HCT116 (cell line): Measurements from ENCODE around the gene RAB27A. TPM values are rescaled to one million over a fixed set of nuclear protein-coding genes. Genes with fewer than 3 reads are reported as not detected.

ENCODE experiments used
- ATAC-seq: fragments of 200-7000 bp; cut with Tn5 transposase; 2 replicates; pipeline ENCODE4 v1.9.1; 2020; ENCODE audit warnings: mild to moderate bottlenecking, moderate library complexity
- BruUV-seq: library from RNA; stranded (reverse); fragments of 400-500 nt; replicated peaks from 2 replicates; lab custom pipeline; 2021; lab: Mats Ljungman, UMichigan
- CTCF ChIA-PET: fragments of 300-600 bp; sonication (Branson Sonifier 250); formaldehyde crosslinking; loops from one replicate; lab custom pipeline; 2021; ENCODE audit warnings: antibody characterized with exemption; lab: Charles Lee
- POLR2A ChIA-PET: fragments of 300-600, 350-600 bp; sonication (Branson Sonifier 250); formaldehyde crosslinking; loops from one replicate; lab custom pipeline; 2021; ENCODE audit warnings: antibody characterized with exemption; lab: Charles Lee
- RAD21 ChIA-PET, 2 experiments: fragments of 300-600 bp; sonication (Branson Sonifier 250); formaldehyde crosslinking; loops; one replicate each; lab custom pipeline; 2023; ENCODE audit warnings: low total read pairs in 2 of 2; ENCODE audit not compliant: uncharacterized antibody in 2 of 2, unreplicated experiment in 2 of 2, low non-redundant PET in 1 of 2; lab: Charles Lee
- DNase-seq: peaks from one replicate; pipeline ENCODE4 v3.0.0-alpha.2; 2010; ENCODE audit warnings: low read depth, low spot score
- H2AFZ ChIP-seq: fragments of 200-600 bp; shearing (Covaris generic), sonication (generic); 2 replicates; pipeline ENCODE4 v1.6.1; 2017; ENCODE audit warnings: low read depth, mixed run types, mixed read lengths, antibody characterized with exemption, low read length; ENCODE audit not compliant: poor library complexity, severe bottlenecking
- H3K27ac ChIP-seq: 2 replicates; pipeline ENCODE4 v1.5.1; 2012; ENCODE audit warnings: low read depth, low read length
- H3K27me3 ChIP-seq: fragments of 200-600 bp; sonication (generic); 2 replicates; pipeline ENCODE4 v1.6.1; 2016; ENCODE audit warnings: mixed run types, low read length, mixed read lengths; ENCODE audit not compliant: insufficient read depth
- H3K36me3 ChIP-seq, 2 experiments: fragments of 200-500 bp in 1 of 2; fragments of 200-600 bp in 1 of 2; sonication (Bioruptor generic) in 1 of 2; sonication (generic) in 1 of 2; 2 replicates each; pipeline versions ENCODE4 v1.5.1 to v1.6.1; 2014 to 2016; ENCODE audit warnings: low read length in 2 of 2, inconsistent platforms in 1 of 2, mixed read lengths in 1 of 2, mixed run types in 1 of 2; ENCODE audit not compliant: insufficient read depth in 2 of 2, control insufficient read depth in 1 of 2
- H3K4me1 ChIP-seq, 2 experiments: fragments of 200-600 bp in 1 of 2; sonication (generic) in 1 of 2; 2 replicates each; pipeline versions ENCODE4 v1.5.1 to v1.6.1; 2012 to 2017; ENCODE audit warnings: low read length in 2 of 2, inconsistent platforms in 1 of 2, mild to moderate bottlenecking in 1 of 2, mixed read lengths in 1 of 2, mixed run types in 1 of 2, moderate library complexity in 1 of 2; ENCODE audit not compliant: insufficient read depth in 2 of 2, control insufficient read depth in 1 of 2
- H3K4me2 ChIP-seq: fragments of 200-600 bp; sonication (generic); 2 replicates; pipeline ENCODE4 v1.6.1; 2017; ENCODE audit warnings: mixed run types, low read length, mixed read lengths
- H3K4me3 ChIP-seq, 2 experiments: fragments of 200-600 bp in 1 of 2; sonication (generic) in 1 of 2; replicated peaks in 1 of 2; 2 replicates each; pipeline ENCODE4 v1.5.1; 2011 to 2016; ENCODE audit warnings: low read length in 2 of 2, control low read depth in 1 of 2, low read depth in 1 of 2, mild to moderate bottlenecking in 1 of 2, mixed read lengths in 1 of 2, mixed run types in 1 of 2
- H3K79me2 ChIP-seq: fragments of 200-600 bp; sonication (generic); 2 replicates; pipeline ENCODE4 v1.6.1; 2017; ENCODE audit warnings: mild to moderate bottlenecking, mixed run types, low read length, moderate library complexity, mixed read lengths; ENCODE audit not compliant: insufficient read depth
- H3K9ac ChIP-seq: fragments of 200-600 bp; sonication (generic); 2 replicates; pipeline ENCODE4 v1.6.1; 2016; ENCODE audit warnings: low read length, mixed read lengths
- H3K9me2 ChIP-seq: fragments of 200-600 bp; sonication (generic), shearing (Covaris generic); 2 replicates; pipeline ENCODE4 v1.6.1; 2017; ENCODE audit warnings: mixed run types, mild to moderate bottlenecking, moderate library complexity; ENCODE audit not compliant: insufficient read depth
- H3K9me3 ChIP-seq, 2 experiments: fragments of 200-500 bp in 1 of 2; fragments of 200-600 bp in 1 of 2; sonication (Bioruptor generic) in 1 of 2; sonication (generic) in 1 of 2; 2 replicates each; pipeline ENCODE4 v1.6.1; 2014 to 2017; ENCODE audit warnings: low read length in 2 of 2, mixed read lengths in 2 of 2, inconsistent platforms in 1 of 2, low read depth in 1 of 2, mild to moderate bottlenecking in 1 of 2, mixed run types in 1 of 2, moderate library complexity in 1 of 2; ENCODE audit not compliant: control insufficient read depth in 1 of 2, insufficient read depth in 1 of 2
- H4K20me1 ChIP-seq: fragments of 200-600 bp; sonication (generic), shearing (Covaris generic); 2 replicates; pipeline ENCODE4 v1.6.1; 2017; ENCODE audit warnings: mixed run types, mild to moderate bottlenecking, moderate library complexity; ENCODE audit not compliant: insufficient read depth
- CBX3 ChIP-seq: IDR thresholded peaks from 2 replicates; pipeline ENCODE4 v1.6.1; 2012; ENCODE audit warnings: low read depth
- CEBPB ChIP-seq: IDR thresholded peaks from 2 replicates; pipeline ENCODE4 v1.6.1; 2012; ENCODE audit warnings: low read depth
- CTCF ChIP-seq, 3 experiments: fragments of 200-600 bp in 1 of 3; sonication (generic) in 1 of 3; IDR thresholded peaks in 2 of 3; conservative IDR thresholded peaks in 1 of 3; 2 replicates each; pipeline ENCODE4 v1.5.1; 2012 to 2017; ENCODE audit warnings: low read depth in 2 of 3, low read length in 2 of 3, antibody characterized with exemption in 1 of 3, borderline replicate concordance in 1 of 3, control low read depth in 1 of 3, mild to moderate bottlenecking in 1 of 3, mixed read lengths in 1 of 3, mixed run types in 1 of 3, moderate library complexity in 1 of 3; ENCODE audit not compliant: insufficient read depth in 1 of 3
- FOSL1 ChIP-seq: IDR thresholded peaks from 2 replicates; pipeline ENCODE4 v1.6.1; 2012; ENCODE audit warnings: low read depth
- POLR2A ChIP-seq: IDR thresholded peaks from 2 replicates; pipeline ENCODE4 v1.7.0; 2011; ENCODE audit warnings: borderline replicate concordance; ENCODE audit not compliant: insufficient read depth, insufficient read length; ENCODE audit errors: extremely low read depth
- POLR2AphosphoS5 ChIP-seq: IDR thresholded peaks from 2 replicates; pipeline ENCODE4 v1.6.1; 2011; ENCODE audit warnings: mild to moderate bottlenecking, low read depth, low read length, moderate library complexity
- SIN3A ChIP-seq: IDR thresholded peaks from 2 replicates; pipeline ENCODE4 v1.6.1; 2012; ENCODE audit warnings: low read depth
- YY1 ChIP-seq: IDR thresholded peaks from 2 replicates; pipeline ENCODE4 v1.6.1; 2011; ENCODE audit warnings: low read length, low read depth, moderate library complexity, mild to moderate bottlenecking; ENCODE audit not compliant: insufficient replicate concordance; ENCODE audit errors: extremely low read depth
- ZNF274 ChIP-seq: fragments of 200-500 bp; sonication (Bioruptor generic); IDR thresholded peaks from 2 replicates; pipeline ENCODE4 v1.6.1; 2014; ENCODE audit warnings: mild to moderate bottlenecking, low read depth, low read length, inconsistent platforms
- intact Hi-C: fragments of 100-400 bp; cut with micrococcal nuclease; formaldehyde crosslinking; loops from 2 replicates; pipeline ENCODE4 v1.10.0; 2022
- total RNA-seq: library from RNA; stranded (reverse); gene quantifications from one replicate; pipeline ENCODE4 v1.2.1, GENCODE V29; 2021; ENCODE audit not compliant: unreplicated experiment

RAB27A gene
- total RNA-seq, 1 experiment from 2014 or later = 8.8 TPM

DNA sequence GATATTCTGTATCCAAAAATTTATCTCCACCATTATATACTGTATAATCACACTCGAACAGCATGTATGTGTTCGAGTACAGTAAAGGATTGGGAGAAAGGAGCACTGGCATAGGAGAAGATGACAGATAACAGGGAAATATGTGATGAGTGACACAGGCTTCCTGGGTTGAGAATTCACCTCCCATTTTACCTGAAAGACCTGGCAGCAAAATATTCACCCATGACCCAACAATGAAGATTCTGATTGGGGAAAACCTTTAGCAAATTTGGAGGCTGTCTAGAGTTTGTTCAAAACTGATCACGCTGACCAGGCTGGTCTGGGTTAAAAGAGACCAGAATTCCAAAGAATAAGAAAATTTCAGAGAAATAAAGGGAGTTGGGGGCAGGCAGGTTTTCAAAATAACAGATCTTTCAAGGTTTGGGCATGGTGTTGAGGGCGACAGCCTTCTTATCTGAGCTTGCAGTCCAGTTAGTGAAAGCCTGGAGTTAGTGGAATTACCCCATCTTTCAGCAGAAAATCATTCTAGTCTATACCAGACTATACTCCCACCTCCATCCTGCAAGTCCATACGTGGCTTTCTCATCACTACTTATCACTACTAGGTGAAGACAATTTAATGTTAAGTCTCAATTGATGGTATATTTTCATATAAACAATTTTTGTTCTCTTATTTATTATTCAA lies 50.0 kb downstream of the RAB27A start:
- ATAC-seq (no peak), DNase-seq (no peak)
- Histone ChIP-seq H3K9ac (no peak overlapping the region), H2AFZ (no peak overlapping the region), H3K4me2 (no peak overlapping the region), H3K27ac (no peak overlapping the region), H3K27me3 (no peaks in the 10 kb centered on the region), H3K79me2 (no peaks in the 10 kb centered on the region), H3K36me3 (no peaks in the 10 kb centered on the region), H3K9me3 (no peaks in the 10 kb centered on the region), H3K9me2 (no peaks in the 10 kb centered on the region), H4K20me1 (no peaks in the 10 kb centered on the region), H3K4me3 (no peak overlapping the region), H3K4me1 (no peaks in the 10 kb centered on the region)
- ChIA-PET POLR2A (no interaction called here), CTCF (no interaction called here), RAD21 (no interaction called here)
- intact Hi-C loops = no loop called here
- TF ChIP-seq ZNF274 (no peak), POLR2AphosphoS5 (no peak), YY1 (no peak), POLR2A (no peak), CBX3 (no peak), CTCF (IDR thresholded peaks at IDR 0.05 in 2 of 3, conservative IDR thresholded peaks at IDR 0.05 in 1 of 3; ENCODE audit: borderline replicate concordance in 1 of 3, insufficient read depth in 1 of 3, low read depth in 2 of 3, low read length in 2 of 3) (no peak), SIN3A (no peak), CEBPB (no peak), FOSL1 (no peak)
- BruUV-seq = no TSS peak
